Measurements from ENCODE around the gene TOP1.

TOP1 gene

GRCh38 chr20:41169791-41170351 lies 141.2 kb downstream of the TOP1 start:
- DNase-seq (ENCODE audit: low spot score) = no peak

GRCh38 chr20:41170386-41171105 lies 141.9 kb downstream of the TOP1 start:
- no peak for DNase-seq (ENCODE audit: low spot score)

- no peak for DNase-seq (ENCODE audit: low spot score)
These were observed 143.2 kb downstream of the TOP1 start for GRCh38 chr20:41171736-41172295.

GRCh38 chr20:41172296-41173140 lies 143.9 kb downstream of the TOP1 start:
- no peak for DNase-seq (ENCODE audit: low spot score)

DNA sequence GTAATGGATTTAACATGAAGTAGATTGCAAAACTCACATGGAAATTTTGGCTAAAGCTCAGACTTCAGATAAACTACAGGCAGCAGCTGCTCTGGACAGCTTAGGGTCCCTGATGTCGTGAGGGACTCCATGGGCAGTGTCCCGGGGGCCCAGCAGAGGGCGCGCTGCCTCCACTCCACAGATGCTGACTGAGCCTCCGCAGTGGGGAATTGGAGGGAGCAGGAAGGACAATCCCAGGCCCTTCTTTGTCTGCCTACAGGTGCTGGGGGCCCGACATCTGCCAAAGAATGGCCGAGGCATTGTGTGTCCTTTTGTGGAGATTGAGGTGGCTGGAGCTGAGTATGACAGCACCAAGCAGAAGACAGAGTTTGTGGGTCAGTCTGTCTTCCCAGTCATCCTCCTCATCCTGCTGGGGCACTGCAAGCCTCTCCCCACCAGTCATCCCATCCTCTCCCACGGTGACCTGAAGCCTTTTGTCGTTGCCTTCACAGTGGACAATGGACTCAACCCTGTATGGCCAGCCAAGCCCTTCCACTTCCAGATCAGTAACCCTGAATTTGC lies 144.6 kb downstream of the TOP1 start:
- DNase-seq (ENCODE audit: low spot score) = peak; percentile 64

DNA sequence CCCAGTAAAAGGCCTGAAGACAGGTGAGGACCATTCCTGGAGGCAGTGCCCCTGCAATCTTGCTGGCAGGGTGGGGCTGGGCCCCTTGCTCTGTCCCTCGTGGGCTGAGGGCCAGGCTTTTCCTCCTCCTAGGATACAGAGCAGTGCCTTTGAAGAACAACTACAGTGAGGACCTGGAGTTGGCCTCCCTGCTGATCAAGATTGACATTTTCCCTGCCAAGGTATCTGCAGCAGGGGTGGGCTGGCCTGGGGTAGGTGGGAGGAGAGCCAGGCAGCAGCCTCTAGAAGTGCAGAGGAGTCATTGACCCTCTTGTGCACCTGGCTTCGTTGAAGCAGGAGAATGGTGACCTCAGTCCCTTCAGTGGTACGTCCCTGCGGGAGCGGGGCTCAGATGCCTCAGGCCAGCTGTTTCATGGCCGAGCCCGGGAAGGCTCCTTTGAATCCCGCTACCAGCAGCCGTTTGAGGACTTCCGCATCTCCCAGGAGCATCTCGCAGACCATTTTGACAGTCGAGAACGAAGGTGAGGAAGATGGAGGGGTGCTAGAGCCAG lies 145.2 kb downstream of the TOP1 start:
- no peak for DNase-seq (ENCODE audit: low spot score)
